UCSD-AML1 (cell line): ENCODE data around the gene PDK3.

Source experiments
- DNase-seq: peaks from one replicate; lab custom pipeline; 2025; ENCODE audit not compliant: unreplicated experiment; lab: John Stamatoyannopoulos, UW

PDK3 gene

DNA sequence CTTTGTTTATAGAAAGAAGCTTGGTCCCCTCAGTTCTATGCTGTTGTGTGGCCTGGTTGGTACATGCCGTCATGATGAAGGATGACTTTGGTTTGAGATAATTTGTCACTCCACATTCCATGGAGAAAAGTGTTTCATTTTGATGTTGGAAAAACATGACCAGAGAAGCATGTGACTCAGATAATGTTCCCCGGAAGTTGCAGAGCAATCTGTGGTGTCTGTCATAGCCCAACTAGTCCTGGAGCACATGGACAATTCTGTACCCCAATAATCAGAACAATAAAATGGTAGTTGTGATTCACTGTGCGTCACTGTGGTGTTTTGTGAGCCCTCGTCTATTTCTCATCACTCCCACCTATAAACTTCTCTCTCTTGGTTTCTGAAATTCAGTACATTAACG, 85.1 kb downstream of the PDK3 start:
- no peak for DNase-seq

DNA sequence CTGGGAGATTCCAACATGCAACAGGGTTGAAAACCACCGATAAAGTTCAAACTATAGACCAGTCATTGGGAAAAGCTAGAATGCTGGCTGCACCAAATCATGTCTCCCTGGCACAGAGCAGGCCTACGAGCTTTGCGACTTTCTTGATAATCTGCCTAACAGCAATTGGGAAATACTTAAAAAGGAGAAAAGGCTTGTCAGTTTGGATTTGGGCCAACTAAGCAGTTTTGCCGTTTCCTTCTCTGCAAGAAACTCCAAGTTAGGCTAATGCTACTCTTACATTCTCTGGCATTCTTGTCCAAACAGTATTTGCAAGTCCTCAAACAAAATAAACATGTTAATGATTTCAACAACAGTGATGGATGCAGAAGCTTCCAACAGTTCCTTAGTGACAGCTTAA, 87.9 kb downstream of the PDK3 start:
- DNase-seq, result no peak

DNA sequence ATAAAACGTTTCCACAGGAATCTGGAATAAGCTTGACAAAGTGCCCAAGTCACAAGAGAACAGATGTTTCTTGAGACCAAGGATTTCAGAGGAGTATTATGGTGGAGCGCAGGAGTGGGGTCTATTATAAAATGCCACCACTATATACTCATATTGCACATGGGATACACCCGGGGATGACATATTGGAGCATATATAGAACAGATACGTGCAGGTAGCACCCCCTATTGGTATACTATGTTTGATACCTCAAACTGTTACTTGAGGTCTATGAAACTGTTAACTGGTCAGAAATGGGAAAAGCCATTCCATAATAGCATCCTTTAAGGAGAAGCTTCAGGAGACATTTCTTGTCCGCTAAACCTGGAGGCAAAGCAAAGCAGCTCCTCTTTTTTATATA, 96.0 kb downstream of the PDK3 start:
- no peak for DNase-seq

DNA sequence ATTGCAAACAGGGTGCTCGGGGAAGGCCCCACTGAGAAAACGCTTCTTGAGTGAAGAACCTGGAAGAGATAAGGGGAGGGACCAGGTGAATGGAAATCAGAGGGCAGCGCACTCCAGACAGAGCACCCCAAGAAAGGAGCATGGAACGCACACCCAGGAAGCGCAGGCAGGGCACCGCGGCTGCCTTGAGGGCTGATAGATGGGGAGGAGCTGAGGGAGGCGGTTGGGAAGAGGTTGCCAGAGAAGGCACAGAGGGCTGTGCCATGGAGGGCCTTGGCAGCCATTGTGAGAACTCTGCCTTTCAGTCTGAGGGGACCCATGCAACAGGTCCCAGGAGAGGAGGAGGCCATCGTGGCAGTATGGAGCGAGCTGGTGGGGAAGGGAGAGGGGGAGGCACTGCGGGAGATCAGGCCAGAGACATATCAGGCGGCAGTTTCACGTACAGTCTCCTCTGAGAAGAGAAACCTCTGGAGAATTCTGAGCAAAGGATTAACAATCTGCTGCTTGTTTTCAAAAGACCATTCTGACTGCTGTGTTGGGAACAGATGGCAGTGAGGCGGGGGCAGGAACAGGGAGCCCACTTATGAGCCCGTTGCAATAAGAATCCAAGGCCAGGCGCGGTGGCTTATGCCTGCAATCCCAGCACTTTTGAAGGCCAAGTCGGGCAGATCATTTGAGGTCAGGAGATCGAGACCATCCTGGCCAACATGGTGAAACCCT, 98.4 kb downstream of the PDK3 start:
- DNase-seq, result no peak

DNA sequence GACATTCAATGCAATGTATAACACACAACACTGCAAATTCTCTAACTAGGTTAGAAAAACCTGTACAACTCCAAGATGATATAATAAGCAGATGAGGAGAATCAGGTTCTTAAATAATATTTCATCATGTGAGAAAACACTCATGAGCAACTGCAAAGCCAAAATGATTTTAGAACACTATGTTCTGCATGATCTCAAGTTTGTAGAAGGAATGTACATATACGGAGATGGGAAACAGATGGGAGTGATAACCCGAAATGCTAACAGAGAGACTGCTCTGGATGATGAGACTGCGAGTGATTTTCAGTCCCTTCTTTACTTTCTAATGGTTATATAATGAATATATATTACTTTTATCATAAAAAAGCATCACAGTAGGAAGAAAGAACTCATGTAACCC, 101.2 kb downstream of the PDK3 start:
- DNase-seq, result no peak

DNA sequence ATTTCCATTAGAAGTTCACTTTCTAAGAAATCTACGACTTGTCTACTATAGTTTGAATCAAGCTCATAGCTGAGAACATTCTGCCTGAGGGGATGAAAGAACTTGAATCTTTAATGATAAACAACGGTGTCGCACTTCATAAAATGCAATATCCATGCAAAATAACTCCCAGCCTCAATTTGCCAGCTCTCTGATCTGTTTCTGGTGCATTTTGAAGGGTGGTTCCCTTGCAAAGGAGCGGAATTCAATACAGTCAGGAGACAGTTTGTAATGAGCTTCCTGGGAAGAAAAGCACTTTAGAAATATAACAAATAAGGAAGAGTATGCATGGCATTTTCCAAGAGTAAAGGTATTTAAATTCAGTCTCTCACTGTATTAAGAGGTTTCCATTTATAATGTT, 102.1 kb downstream of the PDK3 start:
- no peak for DNase-seq

DNA sequence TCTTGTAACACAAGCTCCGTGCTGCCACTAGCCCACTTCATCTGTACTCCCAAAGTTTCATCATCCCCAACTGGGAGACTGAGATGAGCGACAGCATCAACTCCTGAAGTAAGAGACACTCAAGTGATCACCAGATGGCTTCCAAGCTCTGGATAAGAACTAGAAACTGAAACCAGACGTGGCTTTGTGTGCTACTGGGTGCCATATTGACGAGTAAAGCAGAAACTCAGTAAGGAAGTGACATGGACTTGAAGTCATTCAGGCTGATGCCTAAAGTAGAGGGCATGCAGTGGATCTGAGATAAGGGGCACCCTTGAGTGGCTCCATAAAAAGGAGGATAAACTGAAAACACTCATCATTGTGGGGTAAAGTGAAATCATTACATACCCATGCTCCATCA, 109.7 kb downstream of the PDK3 start:
- no peak for DNase-seq

DNA sequence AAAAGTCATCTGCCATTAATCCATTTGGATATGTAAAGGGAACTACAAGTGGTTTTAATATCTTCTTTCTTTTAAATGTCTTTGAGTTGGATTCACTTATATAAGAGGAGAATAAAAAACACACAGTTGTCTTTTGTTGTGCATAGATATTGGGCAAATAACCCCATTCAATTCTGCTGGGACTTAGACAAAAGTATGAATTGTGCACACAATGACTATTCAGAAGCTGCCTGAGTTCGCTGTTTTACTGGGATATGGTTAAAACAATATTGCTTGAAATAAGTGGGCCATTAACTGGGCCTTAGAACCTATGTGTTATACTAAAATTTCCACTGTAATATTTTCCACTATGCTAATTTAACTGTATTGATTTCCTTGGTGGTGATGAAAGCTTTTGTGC, 110.4 kb downstream of the PDK3 start:
- no peak for DNase-seq

DNA sequence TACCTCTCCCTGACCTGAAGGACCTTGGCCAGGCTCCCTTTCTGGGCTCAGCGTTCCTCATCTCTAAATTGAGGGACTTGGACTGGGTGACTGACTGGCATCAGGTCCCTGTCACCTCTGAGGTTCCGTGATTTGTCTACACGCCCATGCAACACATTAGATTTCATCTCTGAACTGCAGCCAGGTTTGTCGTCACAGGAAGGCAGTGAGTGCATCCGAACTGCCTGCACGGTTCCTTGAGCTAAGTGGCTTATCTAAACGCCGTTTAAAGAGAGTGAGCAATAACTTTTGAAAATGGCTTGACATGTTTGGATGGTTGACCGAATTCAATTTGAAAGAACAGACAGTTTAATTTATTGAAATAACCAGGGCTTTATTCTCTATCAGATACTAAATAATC, 112.0 kb downstream of the PDK3 start:
- DNase-seq, result no peak
